Kidney epithelial cell (primary cell): ENCODE data around the gene HDDC2. TPM values are rescaled to one million over a fixed set of nuclear protein-coding genes. Genes with fewer than 3 reads are reported as not detected.

Experiments used
- DNase-seq: peaks from one replicate; pipeline ENCODE4 v3.0.0-alpha.2; 2010; ENCODE audit warnings: low read depth
- H3K27me3 ChIP-seq: 2 replicates; pipeline ENCODE4 v1.6.0; 2011; ENCODE audit warnings: low read length; ENCODE audit not compliant: control insufficient read depth, insufficient read depth
- H3K36me3 ChIP-seq: 2 replicates; pipeline ENCODE4 v1.5.1; 2011; ENCODE audit warnings: low read length; ENCODE audit not compliant: control insufficient read depth, insufficient read depth
- H3K4me3 ChIP-seq: 2 replicates; pipeline ENCODE4 v1.5.1; 2011; ENCODE audit warnings: low read depth, mild to moderate bottlenecking, control low read depth, low read length
- CTCF ChIP-seq: IDR thresholded peaks from 2 replicates; pipeline ENCODE4 v1.5.1; 2011; ENCODE audit warnings: mild to moderate bottlenecking, moderate library complexity, low read length, control low read depth, inconsistent platforms; ENCODE audit not compliant: insufficient read depth, poor library complexity, severe bottlenecking
- total RNA-seq: library from RNA; depleted of rRNA; stranded (reverse); fragments of >200 nt; gene quantifications from 2 replicates; pipeline ENCODE4 v1.2.3, GENCODE V29; 2015

Gene HDDC2
- 76.3 and 82.4 TPM in 2 replicates for total RNA-seq

DNA sequence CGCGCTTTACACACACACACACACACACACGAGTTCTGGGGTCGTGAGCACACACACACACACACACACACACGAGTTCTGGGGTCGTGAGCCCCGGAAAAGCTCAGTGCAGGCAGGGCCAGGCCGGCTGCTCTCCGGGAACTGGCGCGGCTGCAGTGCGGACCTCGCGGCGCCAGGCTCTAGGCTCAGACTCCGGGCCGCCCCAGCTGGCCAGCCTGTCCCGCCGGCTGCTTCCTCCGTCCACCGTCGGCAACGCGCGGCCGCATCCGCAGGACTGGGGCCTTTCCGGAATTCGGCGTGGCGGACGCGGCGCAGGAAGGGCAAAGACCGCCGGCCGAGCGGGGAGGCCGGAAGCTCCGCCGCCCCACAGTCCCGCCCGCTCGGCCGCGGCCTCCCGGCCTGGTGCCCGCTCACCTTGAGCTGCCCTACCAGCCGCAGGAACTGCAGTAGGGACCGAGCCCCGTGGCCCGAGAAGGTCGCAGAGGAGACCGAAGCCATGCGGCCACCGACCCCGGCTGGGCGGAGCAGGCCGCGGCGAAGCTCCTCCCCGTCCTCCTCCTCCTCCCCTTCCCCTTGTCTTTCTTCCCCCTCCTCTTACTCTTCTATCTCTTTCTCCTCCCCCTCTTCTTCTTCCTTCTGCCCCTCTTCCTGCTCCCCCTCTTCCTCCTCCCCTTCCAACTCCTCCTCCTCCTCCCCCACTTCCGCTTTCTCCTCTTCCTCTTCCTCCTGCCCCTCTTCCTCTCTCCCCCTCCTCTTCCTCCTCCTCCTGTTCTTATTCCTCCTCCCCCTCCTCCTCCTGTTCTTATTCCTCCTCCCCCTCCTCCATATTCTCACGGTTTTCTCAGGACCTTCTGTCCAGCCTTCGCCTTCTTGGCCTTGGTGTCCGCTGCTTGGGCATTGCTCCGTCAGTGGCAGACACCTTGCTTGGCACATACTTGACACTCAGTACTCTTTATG lies at the start of gene HDDC2:
Gene HDDC2, minus strand, starts transcription at position 533 of the 957 bp plus-strand sequence. Its CDS starts 35 bp downstream, at position 498.
- Histone ChIP-seq H3K36me3 (no peaks in the 10 kb centered on the region), H3K27me3 (no peaks in the 10 kb centered on the region), H3K4me3 (peak within 1 kb of the TSS; percentile 85)
- DNase-seq: no peak
- TF ChIP-seq CTCF: no peak

DNA sequence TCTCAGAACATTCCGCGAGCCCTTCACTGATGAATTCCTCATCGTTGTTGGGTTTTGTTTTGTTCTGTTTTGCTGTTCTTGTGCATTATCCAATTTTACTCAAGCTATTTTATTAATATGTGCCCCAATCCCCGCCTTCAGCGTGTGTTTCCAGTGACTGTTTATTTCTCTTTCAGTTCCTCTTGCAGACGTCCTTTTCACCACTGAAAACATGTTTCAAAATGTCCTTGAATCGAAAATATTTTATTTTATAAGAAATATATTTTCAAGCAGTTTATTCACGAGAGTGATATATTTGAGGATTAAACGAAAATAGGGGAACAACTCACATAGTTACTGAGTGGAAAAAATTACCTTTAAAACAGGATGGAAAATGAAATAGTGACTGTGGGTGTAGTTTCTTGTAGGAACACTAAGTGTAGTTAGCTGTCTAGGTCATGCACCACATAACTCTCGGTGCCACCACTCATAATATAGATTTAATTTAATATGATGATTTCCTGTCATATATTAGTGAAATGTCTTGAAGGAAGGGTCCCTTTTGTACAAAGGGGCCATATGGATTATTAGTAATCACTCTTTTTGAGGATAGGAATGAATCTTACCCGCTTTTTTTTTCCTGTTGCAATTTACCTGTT lies 45.3 kb upstream of the HDDC2 start:
- Histone ChIP-seq H3K36me3 (no peaks in the 10 kb centered on the region), H3K4me3 (no peak overlapping the region), H3K27me3 (no peaks in the 10 kb centered on the region)
- DNase-seq: no peak
- no peak for TF ChIP-seq CTCF

- no peak for TF ChIP-seq CTCF
- DNase-seq: no peak
- Histone ChIP-seq H3K4me3 (no peak overlapping the region), H3K36me3 (no peaks in the 10 kb centered on the region), H3K27me3 (no peaks in the 10 kb centered on the region)
These were observed 44.6 kb upstream of the HDDC2 start for GRCh38 chr6:125346201-125346925.

DNA sequence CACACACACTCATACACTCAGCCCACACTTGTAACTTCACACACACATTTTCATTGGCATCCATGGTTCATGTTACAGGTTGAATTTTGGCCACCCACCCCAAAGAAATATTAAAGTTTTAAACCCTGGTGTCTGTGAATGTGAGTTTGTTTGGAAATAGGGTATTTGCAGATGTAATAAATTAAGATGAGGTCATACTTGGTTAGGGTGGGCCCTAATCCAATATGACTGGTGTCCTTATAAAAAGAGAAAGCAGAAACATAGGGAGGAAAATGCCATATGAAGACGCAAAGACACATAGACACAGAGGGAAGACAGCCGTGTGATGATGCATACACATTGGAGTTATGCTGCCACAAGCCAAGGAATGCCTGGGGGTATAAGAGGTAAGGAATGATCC lies 39.7 kb upstream of the HDDC2 start:
- Histone ChIP-seq H3K27me3 (no peaks in the 10 kb centered on the region), H3K4me3 (no peak overlapping the region), H3K36me3 (no peaks in the 10 kb centered on the region)
- DNase-seq: no peak
- no peak for TF ChIP-seq CTCF

GRCh38 chr6:125340991-125341390 lies 39.2 kb upstream of the HDDC2 start:
- no peak for TF ChIP-seq CTCF
- Histone ChIP-seq H3K4me3 (no peak overlapping the region), H3K36me3 (no peaks in the 10 kb centered on the region), H3K27me3 (no peaks in the 10 kb centered on the region)
- no peak for DNase-seq
